NCI-H345 treated with DMSO at 0.1 percent for 48 hours (cell line): ENCODE data around the gene IL16.
"Not testable (repeated sequence)": the region's sequence is repeated elsewhere in the genome, so short reads cannot be mapped to it uniquely, and the experiment has no call there.

Experiments used
- DNase-seq: peaks from one replicate; lab custom pipeline; 2025; ENCODE audit not compliant: unreplicated experiment; lab: John Stamatoyannopoulos, UW

IL16 gene

GRCh38 chr15:81196576-81197254, at the start of gene IL16:
Gene IL16 (plus strand): TSS chr15:81196879. CDS start chr15:81225400, 28,521 bp downstream.
- no peak for DNase-seq

- no peak for DNase-seq
Measured at GRCh38 chr15:81151389-81151788, 45.3 kb upstream of the IL16 start.

- DNase-seq = no peak
Measured at GRCh38 chr15:81152339-81152738, 44.3 kb upstream of the IL16 start.

DNA sequence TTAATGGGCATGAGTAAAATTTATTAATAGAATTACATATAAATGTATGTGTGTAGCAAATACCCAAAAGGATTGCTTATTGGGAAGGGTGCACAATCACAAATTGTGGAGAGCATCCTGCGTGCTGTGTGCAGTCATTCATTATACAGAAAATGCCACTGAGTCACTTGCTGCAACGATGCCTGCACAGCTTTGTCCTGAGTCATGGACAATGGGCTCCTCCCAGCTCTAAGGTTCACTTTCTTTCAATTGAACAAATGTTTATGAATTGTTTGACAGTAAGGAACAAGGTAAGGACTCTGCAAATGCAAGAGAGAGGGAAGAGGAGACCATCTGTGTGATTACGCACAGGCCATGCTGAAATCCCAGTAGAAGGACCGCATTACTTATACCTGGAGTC, 43.9 kb upstream of the IL16 start:
- DNase-seq = no peak

DNA sequence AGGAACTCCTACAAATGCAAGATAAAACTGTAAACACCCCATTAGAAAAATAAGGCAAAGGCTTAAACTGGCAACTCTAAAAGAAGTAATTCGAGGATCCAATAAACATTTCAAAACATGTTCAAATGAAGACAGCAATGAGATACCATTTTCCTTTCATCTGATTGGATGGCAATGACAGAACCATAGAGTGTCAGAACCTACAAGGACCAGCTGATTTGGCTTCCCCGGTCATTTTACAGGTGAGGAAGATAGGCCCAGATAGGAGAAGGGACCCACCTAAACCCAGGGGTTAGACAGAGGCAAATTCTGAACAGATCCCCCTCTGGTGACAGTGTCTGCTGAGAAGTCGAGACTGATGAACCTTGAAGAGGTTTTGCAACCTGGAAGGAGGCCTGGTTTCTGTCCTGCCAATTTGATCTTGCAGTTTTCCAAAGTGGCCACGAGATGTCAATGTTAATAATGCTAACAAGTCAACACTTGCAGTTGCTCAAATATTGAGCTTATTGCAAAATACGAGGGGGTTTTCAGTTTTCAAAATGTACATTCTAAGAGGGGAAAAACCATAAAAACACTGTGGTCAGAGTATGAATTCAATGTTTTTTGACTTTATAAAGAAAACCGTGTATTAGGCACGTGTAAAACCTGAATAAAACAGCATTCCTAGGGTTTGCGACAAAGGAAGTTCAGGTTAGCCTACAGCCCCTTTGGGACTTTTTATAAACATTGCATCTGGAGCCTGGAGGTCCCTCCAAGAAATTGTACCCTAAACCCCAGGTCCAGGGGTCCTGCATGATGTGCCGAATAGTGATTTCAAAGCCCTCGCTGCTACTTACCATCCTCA, 41.1 kb upstream of the IL16 start:
- DNase-seq = no peak

DNA sequence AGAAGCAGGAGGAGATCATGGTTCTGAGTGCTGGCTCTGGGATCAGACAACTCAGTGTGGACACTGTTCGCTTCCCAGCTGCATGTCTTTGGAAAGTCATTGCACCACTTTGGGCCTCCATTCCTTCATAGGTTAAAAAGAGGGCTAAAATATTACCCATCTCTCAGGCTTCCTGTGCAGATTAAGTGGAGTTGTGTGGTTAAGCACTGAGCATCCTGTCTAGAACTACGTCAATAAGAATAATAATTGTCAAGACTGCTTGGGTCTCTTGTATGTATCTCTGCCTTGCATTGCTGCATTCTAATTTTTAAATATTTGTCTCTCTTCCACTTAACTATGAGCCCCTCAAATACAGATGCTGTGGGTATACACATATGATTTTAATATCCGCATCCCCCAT, 40.4 kb upstream of the IL16 start:
- DNase-seq = no peak

GRCh38 chr15:81157195-81157938, 39.3 kb upstream of the IL16 start:
- no peak for DNase-seq

GRCh38 chr15:81157939-81158223, 38.8 kb upstream of the IL16 start:
- no peak for DNase-seq

GRCh38 chr15:81158561-81158960, 38.1 kb upstream of the IL16 start:
- not testable (repeated sequence) for DNase-seq

GRCh38 chr15:81160312-81161159, 36.1 kb upstream of the IL16 start:
- peak; percentile 34 for DNase-seq

DNA sequence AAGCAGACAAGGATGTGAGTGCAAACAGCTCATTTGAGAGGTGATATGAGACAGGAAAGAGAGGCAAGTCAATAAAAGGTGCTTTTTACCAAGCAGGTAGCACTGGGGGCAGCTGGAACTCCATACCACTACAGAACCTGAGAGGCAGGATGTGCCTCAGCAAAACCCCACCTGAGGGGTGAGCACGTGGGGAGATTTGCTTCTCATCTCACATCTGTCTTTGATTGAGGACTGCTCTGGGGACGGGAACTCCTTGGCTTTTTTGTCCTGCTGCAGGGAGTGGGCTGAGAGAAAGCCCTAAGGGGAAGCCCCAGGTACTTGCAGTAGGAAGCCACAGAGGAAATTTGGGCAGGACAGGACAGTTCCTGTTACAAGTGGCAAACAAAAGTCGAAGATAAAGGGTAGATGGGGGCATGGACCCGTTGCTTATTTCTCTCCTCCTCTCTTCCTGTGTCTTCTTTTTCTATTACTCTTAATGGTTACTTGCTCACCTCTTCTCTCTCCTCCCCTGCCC, 35.5 kb upstream of the IL16 start:
- DNase-seq = no peak

DNA sequence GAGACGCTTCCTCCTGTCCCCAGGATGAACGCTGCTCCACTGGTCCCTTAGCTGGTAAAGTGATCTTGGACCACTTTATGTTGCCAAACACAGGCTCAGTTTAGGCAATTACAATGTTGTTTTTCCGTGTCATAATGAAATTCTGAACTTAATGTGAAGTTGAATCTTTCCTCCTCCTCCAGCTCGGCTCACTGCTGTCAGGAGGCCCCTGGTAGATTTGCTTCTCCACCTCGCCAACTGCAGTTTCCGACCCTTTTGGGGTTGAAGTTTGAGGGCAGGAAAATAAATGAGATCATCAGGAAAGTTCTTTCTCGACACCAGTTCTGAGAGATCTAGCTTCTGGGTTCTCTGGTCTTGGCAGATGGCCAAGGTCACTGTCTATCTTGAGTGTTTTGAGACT, 34.8 kb upstream of the IL16 start:
- no peak for DNase-seq

DNA sequence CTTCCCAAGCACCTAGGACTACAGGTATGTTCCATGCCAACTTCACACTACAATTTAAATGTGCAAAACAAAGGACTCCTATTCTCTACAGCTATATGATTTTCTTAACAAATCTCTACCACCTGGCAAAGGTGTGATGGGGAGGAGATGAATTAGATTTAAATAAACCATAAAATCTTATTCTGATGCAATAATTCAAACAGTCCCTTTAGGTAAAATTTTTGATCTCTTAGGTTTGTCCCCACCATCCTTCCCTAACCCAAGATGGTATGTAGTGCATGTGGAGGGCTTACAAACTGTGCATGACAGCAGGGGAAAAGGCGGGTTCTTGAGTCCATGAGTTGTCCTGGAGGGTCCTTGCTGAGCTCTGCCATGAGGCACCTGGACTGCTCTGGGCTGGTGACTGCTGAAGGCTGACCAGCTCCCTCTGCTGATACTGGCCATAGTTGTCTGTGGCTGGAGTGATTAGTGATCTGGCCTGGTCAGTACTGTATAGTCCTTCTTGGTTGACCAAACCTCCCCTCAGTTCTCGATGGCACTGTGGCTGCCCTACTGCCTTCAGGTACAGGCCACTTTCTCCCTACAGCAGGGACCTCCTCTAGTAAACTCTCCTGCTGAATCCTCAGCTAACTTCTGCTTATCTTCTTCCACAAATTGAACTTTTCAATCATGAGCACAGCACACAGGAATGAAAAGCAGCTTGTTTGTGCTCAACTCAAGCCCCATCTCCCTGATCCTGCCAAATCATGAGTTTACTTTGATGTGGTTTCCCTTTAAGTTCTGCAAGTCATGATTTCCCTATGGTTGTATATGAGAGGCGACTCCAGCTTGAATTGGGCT, 32.5 kb upstream of the IL16 start:
- no peak for DNase-seq

DNA sequence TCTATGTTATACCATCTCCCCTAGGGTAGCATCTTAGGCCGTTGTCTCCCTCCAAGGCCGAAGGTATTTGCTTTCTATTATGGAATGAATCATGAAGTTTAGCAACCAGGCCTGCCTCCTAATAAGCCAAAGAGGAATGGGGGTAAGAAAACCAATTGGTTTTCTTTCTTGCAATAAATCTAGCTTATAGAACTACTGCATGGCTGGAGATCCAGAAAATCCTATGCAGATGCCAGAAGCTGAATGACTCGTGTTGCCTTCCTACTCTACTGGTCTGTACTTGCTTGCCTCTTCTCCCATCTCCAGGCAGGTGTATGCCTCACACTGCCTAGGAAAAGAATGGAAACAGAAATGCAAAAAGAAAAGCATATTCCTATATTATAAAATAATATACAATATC, 31.1 kb upstream of the IL16 start:
- no peak for DNase-seq

DNA sequence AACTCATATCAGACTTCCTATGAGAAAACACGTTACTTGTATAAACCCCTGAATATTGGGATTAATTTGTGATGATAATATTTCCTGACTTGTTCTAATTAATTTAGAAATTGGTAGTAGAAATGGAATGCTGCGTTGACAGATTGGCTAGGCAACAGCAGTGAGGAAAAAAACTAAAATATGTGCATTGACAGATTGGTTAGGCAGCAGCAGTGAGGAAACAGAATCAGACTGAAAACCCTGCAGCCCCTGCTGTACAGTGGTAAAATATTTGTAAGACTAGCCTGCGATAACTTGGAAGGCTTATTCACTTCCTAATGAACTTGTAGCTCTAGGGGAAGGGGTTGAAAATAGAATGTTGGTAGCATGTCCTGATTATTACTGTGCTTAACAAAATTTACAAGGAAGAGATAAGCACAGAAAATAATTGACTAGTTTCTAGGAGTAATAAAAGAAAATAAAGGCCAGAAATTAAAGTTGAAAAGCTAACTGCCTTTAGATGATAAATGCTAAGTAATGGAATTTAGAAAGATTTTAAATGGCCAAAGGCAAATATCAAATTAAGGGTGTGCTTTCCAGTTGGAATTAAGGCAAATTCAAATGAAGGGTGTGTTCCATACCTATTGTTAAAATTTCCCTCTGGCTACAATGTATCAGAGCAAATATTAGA, 29.9 kb upstream of the IL16 start:
- no peak for DNase-seq

GRCh38 chr15:81168131-81168526, 28.6 kb upstream of the IL16 start:
- DNase-seq = no peak

- DNase-seq = no peak
Measured at GRCh38 chr15:81168644-81169043, 28.0 kb upstream of the IL16 start.

DNA sequence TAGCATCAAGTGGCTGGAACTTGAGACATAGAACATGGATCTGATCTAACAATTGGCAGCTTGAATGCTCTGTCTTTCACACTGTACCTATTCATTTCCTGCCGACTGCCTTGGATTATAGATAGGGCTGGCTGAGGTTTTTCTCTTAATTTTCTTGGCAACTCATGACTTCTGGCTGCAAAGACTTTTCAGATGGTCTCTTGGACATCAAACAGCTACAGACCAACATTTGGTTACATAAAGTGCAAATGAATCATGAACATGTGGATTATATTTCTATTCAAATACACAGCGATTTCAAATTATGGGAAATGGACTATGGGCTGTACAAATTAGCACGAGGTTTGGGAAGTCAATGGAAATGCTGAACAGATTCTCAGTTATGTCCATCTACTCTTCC, 26.2 kb upstream of the IL16 start:
- no peak for DNase-seq

GRCh38 chr15:81171286-81171685, 25.4 kb upstream of the IL16 start:
- no peak for DNase-seq
